Gastroesophageal sphincter (tissue), 4 donors: Measurements from ENCODE around the gene FOXRED2. TPM values are rescaled to one million over a fixed set of nuclear protein-coding genes. Genes with fewer than 3 reads are reported as not detected.
"Not testable (repeated sequence)": the region's sequence is repeated elsewhere in the genome, so short reads cannot be mapped to it uniquely, and the experiment has no call there.

ENCODE experiments used
- ATAC-seq: fragments of 150-250 bp; one replicate; pipeline ENCODE4 v1.9.1; 2016; ENCODE audit warnings: mild to moderate bottlenecking, moderate library complexity
- H3K27ac ChIP-seq, 4 donors: fragments of 200-600 bp; sonication (generic) in 3 of 4; 1 replicate in 3 of 4; 2 replicates in 1 of 4; pipeline ENCODE4 v1.5.1; 2016 to 2019
- H3K27me3 ChIP-seq: fragments of 200-600 bp; sonication (generic); one replicate; pipeline ENCODE4 v1.5.1; 2019
- H3K36me3 ChIP-seq, 2 donors: fragments of 200-600 bp; sonication (generic); one replicate each; pipeline ENCODE4 v1.5.1; 2019; ENCODE audit warnings: control low read depth in 1 of 2
- H3K4me1 ChIP-seq, 3 donors: fragments of 200-600 bp; sonication (generic); 1 replicate in 2 of 3; 2 replicates in 1 of 3; pipeline ENCODE4 v1.5.1; 2016 to 2019; ENCODE audit warnings: control low read depth in 2 of 3
- H3K4me3 ChIP-seq, 2 donors: fragments of 200-600 bp; sonication (generic); one replicate each; pipeline ENCODE4 v1.5.1; 2019; ENCODE audit warnings: mild to moderate bottlenecking in 1 of 2, moderate library complexity in 1 of 2
- H3K9me3 ChIP-seq, 3 donors: fragments of 200-600 bp; sonication (generic); one replicate each; pipeline ENCODE4 v1.5.1; 2017 to 2019; ENCODE audit warnings: control low read depth in 2 of 3
- CTCF ChIP-seq, 4 experiments: fragments of 200-600 bp in 2 of 4; fragments of 450-650 bp in 2 of 4; sonication (generic) in 1 of 4; IDR thresholded peaks; one replicate each; pipeline ENCODE4 v1.5.1; 2017 to 2019; ENCODE audit warnings: antibody characterized with exemption in 4 of 4, mild to moderate bottlenecking in 2 of 4, moderate library complexity in 2 of 4
- EP300 ChIP-seq: sonication (generic); formaldehyde crosslinking; IDR thresholded peaks from one replicate; pipeline ENCODE4 v1.6.1; 2017; ENCODE audit warnings: antibody characterized with exemption, mild to moderate bottlenecking
- POLR2A ChIP-seq, 2 donors: fragments of 450-650 bp; IDR thresholded peaks; one replicate each; pipeline ENCODE4 v1.6.1; 2017; ENCODE audit warnings: antibody characterized with exemption in 2 of 2, mild to moderate bottlenecking in 2 of 2, moderate library complexity in 1 of 2
- POLR2AphosphoS5 ChIP-seq: sonication (generic); formaldehyde crosslinking; IDR thresholded peaks from one replicate; pipeline ENCODE4 v1.6.1; 2017; ENCODE audit warnings: antibody characterized with exemption
- WGBS, 2 donors: methylation state at CpG; one replicate each; pipeline ENCODE4 v1.1.5; 2018; ENCODE audit warnings: low coverage in 1 of 2; 5-methylcytosine and 5-hydroxymethylcytosine counted together
- total RNA-seq, 4 donors: library from RNA; depleted of rRNA; stranded (reverse); fragments of >200 nt; gene quantifications; one replicate each; pipeline ENCODE4 v1.1.0, GENCODE V29; 2016

Gene FOXRED2
- total RNA-seq, 4 donors from 2014 or later: 3.1 to 7.3 (median 4.6) TPM

GRCh38 chr22:36528795-36529751 lies 22.2 kb upstream of the FOXRED2 start, which contains the start of gene EIF3D:
Gene EIF3D (minus strand): TSS chr22:36529166. CDS start chr22:36526121, 3,045 bp downstream.
- H3K9me3 ChIP-seq: no peaks in the 10 kb centered on the region
- WGBS, 2 donors: 0 to 1% methylated on average over 9 to 10 of the region's 82 CpGs
- no peaks in the 10 kb centered on the region for H3K27me3 ChIP-seq
- ATAC-seq: peak; percentile 97
- H3K4me3 ChIP-seq: peak within 1 kb of the TSS; percentile 59 to 82
- peak within 1 kb of the TSS; percentile 88 to 97 (median 93) for H3K27ac ChIP-seq
- peaks cover 0 to 27% (median 6%) of the 10 kb centered on the region in 3 donors for H3K4me1 ChIP-seq
- H3K36me3 ChIP-seq: peaks cover 0 to 34% of the 10 kb centered on the region in 2 donors
- TF ChIP-seq EP300: no peak
- peak in 1 of 4 experiments; percentile 20 for TF ChIP-seq CTCF (IDR thresholded peaks at IDR 0.05)
- peak; percentile 43 to 61 for TF ChIP-seq POLR2A (IDR thresholded peaks at IDR 0.05)
- peak; percentile 85 for TF ChIP-seq POLR2AphosphoS5

GRCh38 chr22:36528341-36528740 lies 21.5 kb upstream of the FOXRED2 start:
- TF ChIP-seq CTCF (IDR thresholded peaks at IDR 0.05): no peak
- TF ChIP-seq EP300: no peak
- no peak for TF ChIP-seq POLR2A (IDR thresholded peaks at IDR 0.05)
- no peak for TF ChIP-seq POLR2AphosphoS5
- ATAC-seq: no peak
- Histone ChIP-seq H3K4me3 (peak overlapping the region; percentile 59 to 82), H3K36me3 (peaks cover 0 to 41% of the 10 kb centered on the region in 2 donors), H3K27ac (peak overlapping the region; percentile 57 to 97 (median 93)), H3K27me3 (no peaks in the 10 kb centered on the region), H3K4me1 (peaks cover 0 to 27% (median 6%) of the 10 kb centered on the region in 3 donors), H3K9me3 (no peaks in the 10 kb centered on the region)
- WGBS, 2 donors: 6 to 11% methylated on average over 6 to 8 of the region's 8 CpGs

GRCh38 chr22:36522662-36523061 lies 15.8 kb upstream of the FOXRED2 start:
- H3K36me3 ChIP-seq: peaks cover 6 to 98% of the 10 kb centered on the region in 2 donors

GRCh38 chr22:36520423-36520822 lies 13.6 kb upstream of the FOXRED2 start:
- Histone ChIP-seq H3K36me3 (peaks cover 6 to 100% of the 10 kb centered on the region in 2 donors), H3K4me3 (no peak overlapping the region), H3K4me1 (no peaks in the 10 kb centered on the region), H3K9me3 (no peaks in the 10 kb centered on the region), H3K27me3 (no peaks in the 10 kb centered on the region), H3K27ac (no peak overlapping the region)
- WGBS, 2 donors: 69 to 80% methylated on average over 1 to 3 of the region's 3 CpGs
- TF ChIP-seq CTCF (IDR thresholded peaks at IDR 0.05) (no peak), POLR2A (IDR thresholded peaks at IDR 0.05) (no peak), EP300 (no peak), POLR2AphosphoS5 (no peak)
- no peak for ATAC-seq

More at GRCh38 chr22:36522662-36523061, 15.8 kb upstream of the FOXRED2 start:
- Histone ChIP-seq H3K27ac (no peak overlapping the region), H3K4me1 (peaks cover 0 to 11% (median 3%) of the 10 kb centered on the region in 3 donors), H3K27me3 (no peaks in the 10 kb centered on the region), H3K9me3 (no peaks in the 10 kb centered on the region), H3K4me3 (no peak overlapping the region)
- TF ChIP-seq POLR2A (IDR thresholded peaks at IDR 0.05) (no peak), EP300 (no peak), CTCF (IDR thresholded peaks at IDR 0.05) (no peak), POLR2AphosphoS5 (no peak)
- ATAC-seq: no peak
- WGBS, 2 donors: 89 to 91% methylated on average over 3 to 6 of the region's 6 CpGs

- not testable (repeated sequence) for H3K27ac ChIP-seq, ATAC-seq, H3K4me1 ChIP-seq, H3K27me3 ChIP-seq, H3K4me3 ChIP-seq, H3K9me3 ChIP-seq
- WGBS, 2 donors: 89% methylated on average over 1 of the region's 2 CpGs; no CpG with 5 or more reads in 1 of the 2 donors
- H3K36me3 ChIP-seq: peaks cover 6 to 100% of the 10 kb centered on the region in 2 donors
Observed at GRCh38 chr22:36519906-36520305, 13.1 kb upstream of the FOXRED2 start.
